Measurements from ENCODE around the gene SCG5. TPM values are rescaled to one million over a fixed set of nuclear protein-coding genes. Genes with fewer than 3 reads are reported as not detected.

The SCG5 gene
- total RNA-seq, result 134 TPM

DNA sequence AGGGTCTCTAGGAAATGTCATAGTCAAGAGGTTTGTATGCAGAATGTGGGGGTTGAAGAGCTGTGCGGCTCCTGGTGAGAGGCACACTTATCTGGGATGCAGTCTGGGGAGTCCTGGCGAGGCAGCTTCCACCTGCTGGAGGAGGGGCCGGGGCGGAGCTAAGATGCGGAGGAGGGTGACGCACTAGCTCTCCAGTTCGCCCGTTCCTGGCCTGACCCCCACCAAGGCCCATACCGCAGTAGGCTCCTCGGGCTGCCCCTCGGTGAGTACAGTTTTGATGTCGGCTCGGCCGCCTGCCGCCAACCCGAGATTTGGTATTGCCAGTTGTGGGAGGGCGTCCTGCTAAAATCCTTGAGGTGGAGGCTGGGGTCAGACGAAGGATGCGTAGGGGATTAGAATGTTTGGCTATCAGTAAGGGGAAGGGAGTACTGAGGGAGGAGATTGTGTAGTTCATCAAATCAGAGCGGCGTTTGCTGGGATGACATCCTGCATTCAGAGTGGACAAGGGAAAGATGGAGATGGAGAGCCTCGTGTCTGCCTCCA lies at the start of gene SCG5:
TSS of gene SCG5 (plus strand) at position 194 of the 543 bp plus-strand sequence. CDS start 1,883 bp downstream, outside the sequence.

GRCh38 chr15:32593151-32593550 lies 48.4 kb upstream of the SCG5 start, which contains the start of gene GOLGA8N:
GOLGA8N (plus strand) TSS chr15:32593456.

GRCh38 chr15:32615051-32615870 lies 26.2 kb upstream of the SCG5 start, which contains the start of gene ARHGAP11A:
ARHGAP11A (plus strand) TSS chr15:32615504; CDS start chr15:32616212, 708 bp downstream.

GRCh38 chr15:32717426-32718226 lies 76.1 kb downstream of the SCG5 start, which contains the start of gene GREM1:
GREM1 (plus strand) TSS chr15:32718004; CDS start chr15:32730691, 12,687 bp downstream.

Small RNA genes lying within 50 kb of the gene (small RNA-seq; reads per million reads assigned to genes)
- gene RN7SL286P (ENCODE audit: low replicate concordance), result not detected

Other genes starting within 250 kb of the SCG5 start
- 2.5 TPM for gene GOLGA8K, start 238.4 kb upstream of the SCG5 start, total RNA-seq
- gene GOLGA8O, start 186.1 kb upstream of the SCG5 start, total RNA-seq, result not detected
- 3.1 TPM for gene GOLGA8N, start 48.3 kb upstream of the SCG5 start, total RNA-seq
- 15.3 TPM for gene ARHGAP11A, start 26.2 kb upstream of the SCG5 start, total RNA-seq
- 2.8 TPM for gene GREM1, start 76.3 kb downstream of the SCG5 start, total RNA-seq

Measured in parietal lobe (tissue), 2 donors.